Upper lobe of left lung (tissue), 6 donors: ENCODE results near the gene MBNL2. TPM values are rescaled to one million over a fixed set of nuclear protein-coding genes. Genes with fewer than 3 reads are reported as not detected.

Source experiments
- ATAC-seq, 2 donors: fragments of 200-7000 bp; cut with Tn5 transposase; one replicate each; pipeline ENCODE4 v1.9.1; 2022; ENCODE audit warnings: mild to moderate bottlenecking in 2 of 2, moderate library complexity in 2 of 2; ENCODE audit not compliant: low FRiP score in 2 of 2
- DNase-seq, 2 donors: peaks; one replicate each; pipeline ENCODE4 v3.0.0-alpha.2; 2019 to 2020
- H3K27ac ChIP-seq, 4 donors: fragments of 200-600 bp; sonication (generic); one replicate each; pipeline ENCODE4 v1.5.1; 2016 to 2019
- H3K27me3 ChIP-seq, 4 donors: fragments of 200-600 bp; sonication (generic); one replicate each; pipeline ENCODE4 v1.5.1; 2017 to 2019
- H3K36me3 ChIP-seq, 4 donors: fragments of 200-600 bp; sonication (generic); one replicate each; pipeline ENCODE4 v1.5.1; 2016 to 2019
- H3K4me1 ChIP-seq, 4 donors: fragments of 200-600 bp; sonication (generic); one replicate each; pipeline ENCODE4 v1.5.1; 2018 to 2019
- H3K4me3 ChIP-seq, 4 donors: fragments of 200-600 bp; sonication (generic); one replicate each; pipeline ENCODE4 v1.5.1; 2017 to 2019; ENCODE audit warnings: mild to moderate bottlenecking in 2 of 4, moderate library complexity in 1 of 4
- H3K9me3 ChIP-seq, 4 donors: fragments of 200-600 bp; sonication (generic); one replicate each; pipeline ENCODE4 v1.5.1; 2018 to 2019
- EP300 ChIP-seq, 4 donors: sonication (generic); formaldehyde crosslinking; IDR thresholded peaks; one replicate each; pipeline ENCODE4 v1.5.1; 2017; ENCODE audit warnings: antibody characterized with exemption in 4 of 4, control low read depth in 2 of 4
- POLR2A ChIP-seq, 4 donors: fragments of 450-650 bp; IDR thresholded peaks; one replicate each; pipeline ENCODE4 v1.5.1; 2016 to 2017; ENCODE audit warnings: antibody characterized with exemption in 4 of 4, mild to moderate bottlenecking in 2 of 4
- POLR2AphosphoS5 ChIP-seq, 2 donors: sonication (generic); formaldehyde crosslinking; IDR thresholded peaks; one replicate each; pipeline ENCODE4 v1.5.1; 2017; ENCODE audit warnings: antibody characterized with exemption in 2 of 2
- WGBS, 2 donors: methylation state at CpG; one replicate each; pipeline ENCODE4 v1.1.5; 2017 to 2018; 5-methylcytosine and 5-hydroxymethylcytosine counted together
- total RNA-seq, 6 donors: library from RNA; depleted of rRNA in 4 of 6; stranded (reverse); fragments of >200 nt in 4 of 6; gene quantifications; one replicate each; pipeline versions ENCODE4 v1.1.0 to v1.2.1, GENCODE V29; 2016 to 2021
- TF ChIP-seq, protein P1 (sequence below), 6 experiments: fragments of 450-650 bp in 4 of 6; fragments of 200-600 bp in 2 of 6; sonication (generic) in 2 of 6; IDR thresholded peaks; one replicate each; pipeline ENCODE4 v1.5.1; 2016 to 2019; ENCODE audit warnings: antibody characterized with exemption in 6 of 6
- donor health status: DM: no; HTN: no; CAD: no; lungs with moderate emphysema.
- donor health status: DM: no; HTN: yes; CAD: no; lungs with severe emphysema.

The MBNL2 gene
- total RNA-seq, 6 donors from 2014 or later, result 40.9 to 78.4 (median 51.3) TPM

DNA sequence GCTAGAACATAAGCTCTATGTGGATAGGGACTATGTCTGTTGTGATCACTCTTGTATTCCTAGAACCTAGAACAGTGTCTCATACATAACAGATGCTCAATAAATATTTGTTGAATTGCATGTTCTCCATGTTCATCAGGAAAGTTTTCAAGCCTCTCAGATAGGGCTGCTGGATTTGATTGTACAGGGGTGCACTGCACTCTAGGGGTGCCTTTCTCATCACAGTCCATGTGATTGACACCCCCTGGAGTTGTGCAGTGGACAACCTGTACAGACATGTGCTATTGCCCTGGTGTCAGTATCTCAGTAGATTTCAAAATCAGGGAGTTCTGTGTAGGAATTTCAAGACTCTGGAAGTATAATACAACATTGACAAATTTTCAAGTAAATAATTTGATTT is 58.9 kb downstream of the MBNL2 start:
- H3K36me3 ChIP-seq, result peaks cover 0 to 6% (median 4%) of the 10 kb centered on the region in 4 donors
- no peak overlapping the region for H3K4me3 ChIP-seq
- no peaks in the 10 kb centered on the region for H3K9me3 ChIP-seq
- no peak for TF ChIP-seq POLR2AphosphoS5 (IDR thresholded peaks at IDR 0.05)
- TF ChIP-seq, protein P1, sequence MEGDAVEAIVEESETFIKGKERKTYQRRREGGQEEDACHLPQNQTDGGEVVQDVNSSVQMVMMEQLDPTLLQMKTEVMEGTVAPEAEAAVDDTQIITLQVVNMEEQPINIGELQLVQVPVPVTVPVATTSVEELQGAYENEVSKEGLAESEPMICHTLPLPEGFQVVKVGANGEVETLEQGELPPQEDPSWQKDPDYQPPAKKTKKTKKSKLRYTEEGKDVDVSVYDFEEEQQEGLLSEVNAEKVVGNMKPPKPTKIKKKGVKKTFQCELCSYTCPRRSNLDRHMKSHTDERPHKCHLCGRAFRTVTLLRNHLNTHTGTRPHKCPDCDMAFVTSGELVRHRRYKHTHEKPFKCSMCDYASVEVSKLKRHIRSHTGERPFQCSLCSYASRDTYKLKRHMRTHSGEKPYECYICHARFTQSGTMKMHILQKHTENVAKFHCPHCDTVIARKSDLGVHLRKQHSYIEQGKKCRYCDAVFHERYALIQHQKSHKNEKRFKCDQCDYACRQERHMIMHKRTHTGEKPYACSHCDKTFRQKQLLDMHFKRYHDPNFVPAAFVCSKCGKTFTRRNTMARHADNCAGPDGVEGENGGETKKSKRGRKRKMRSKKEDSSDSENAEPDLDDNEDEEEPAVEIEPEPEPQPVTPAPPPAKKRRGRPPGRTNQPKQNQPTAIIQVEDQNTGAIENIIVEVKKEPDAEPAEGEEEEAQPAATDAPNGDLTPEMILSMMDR (IDR thresholded peaks at IDR 0.05), result no peak
- TF ChIP-seq POLR2A (IDR thresholded peaks at IDR 0.05), result no peak
- no peak for TF ChIP-seq EP300 (IDR thresholded peaks at IDR 0.05)
- ATAC-seq (no peak), DNase-seq (no peak)
- no peaks in the 10 kb centered on the region for H3K27me3 ChIP-seq
- H3K4me1 ChIP-seq, result peaks cover 34 to 63% (median 47%) of the 10 kb centered on the region in 4 donors
- peak overlapping the region in 1 of 4 donors; percentile 30 for H3K27ac ChIP-seq

- WGBS, 2 donors, result 84 to 92% methylated on average over 4 of the region's 4 CpGs
- no peak for TF ChIP-seq POLR2AphosphoS5 (IDR thresholded peaks at IDR 0.05)
- TF ChIP-seq, protein P1 (IDR thresholded peaks at IDR 0.05), result no peak
- no peak for TF ChIP-seq POLR2A (IDR thresholded peaks at IDR 0.05)
- no peak for TF ChIP-seq EP300 (IDR thresholded peaks at IDR 0.05)
- peak overlapping the region in 1 of 4 donors; percentile 43 for H3K27ac ChIP-seq
- no peaks in the 10 kb centered on the region for H3K9me3 ChIP-seq
- H3K36me3 ChIP-seq, result no peaks in the 10 kb centered on the region
- no peak overlapping the region for H3K4me3 ChIP-seq
- H3K4me1 ChIP-seq, result peaks cover 23 to 53% (median 33%) of the 10 kb centered on the region in 4 donors
- no peak for ATAC-seq
- DNase-seq, result no peak
- no peaks in the 10 kb centered on the region for H3K27me3 ChIP-seq
These were observed 60.6 kb downstream of the MBNL2 start for GRCh38 chr13:97282705-97283104.

DNA sequence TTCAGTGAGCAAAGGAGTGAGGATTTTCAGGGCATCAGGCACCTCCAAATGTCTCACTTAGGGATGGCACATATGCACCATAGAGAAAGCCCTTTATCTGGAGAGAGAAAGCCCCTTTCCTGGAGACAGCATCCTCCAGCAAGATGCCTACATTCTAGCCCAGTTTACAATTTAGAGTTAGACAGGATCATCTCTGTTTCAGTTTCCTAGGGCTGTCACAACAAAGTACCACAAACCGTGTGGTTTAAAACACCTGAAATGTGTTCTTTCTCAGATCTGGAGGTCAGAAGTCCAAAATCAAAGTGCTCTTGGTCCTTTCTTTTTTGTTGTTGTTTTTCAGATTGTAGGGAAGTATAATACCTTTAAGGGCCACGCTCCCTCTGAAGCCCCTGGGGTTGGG is 61.8 kb downstream of the MBNL2 start:
- no peak for ATAC-seq
- 96 to 98% methylated on average over 2 of the region's 2 CpGs for WGBS, 2 donors
- no peak overlapping the region for H3K4me3 ChIP-seq
- no peaks in the 10 kb centered on the region for H3K27me3 ChIP-seq
- H3K27ac ChIP-seq, result peak overlapping the region in 1 of 4 donors; percentile 17
- H3K9me3 ChIP-seq, result no peaks in the 10 kb centered on the region
- TF ChIP-seq POLR2AphosphoS5 (IDR thresholded peaks at IDR 0.05), result no peak
- TF ChIP-seq, protein P1 (IDR thresholded peaks at IDR 0.05), result no peak
- TF ChIP-seq EP300 (IDR thresholded peaks at IDR 0.05), result no peak
- TF ChIP-seq POLR2A (IDR thresholded peaks at IDR 0.05), result no peak
- no peak for DNase-seq
- H3K36me3 ChIP-seq, result no peaks in the 10 kb centered on the region
- H3K4me1 ChIP-seq, result peaks cover 13 to 49% (median 23%) of the 10 kb centered on the region in 4 donors

DNA sequence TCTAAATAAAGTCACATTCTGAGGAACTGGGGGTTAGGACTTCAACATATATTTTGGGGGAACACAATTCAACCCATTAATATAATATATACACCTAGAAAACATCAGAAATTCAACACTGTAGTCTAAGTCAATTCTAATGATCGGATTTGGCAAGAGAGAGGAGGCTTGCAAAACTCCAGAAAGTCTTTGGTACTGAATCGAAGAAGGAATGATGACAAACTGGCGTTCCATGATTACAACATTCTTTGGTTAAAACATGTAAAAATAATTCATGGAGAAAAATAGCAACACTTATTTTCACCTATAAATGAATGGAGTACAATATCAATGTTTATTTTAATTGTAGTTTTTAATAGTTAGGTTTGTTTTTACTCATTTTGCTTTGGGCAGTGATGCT is 62.4 kb downstream of the MBNL2 start:
- ATAC-seq (peak in 1 of 2 donors; percentile 63), DNase-seq (no peak)
- no peak overlapping the region for H3K4me3 ChIP-seq
- WGBS, 2 donors, result 75 to 81% methylated on average over 3 of the region's 3 CpGs
- peaks cover 6 to 50% (median 20%) of the 10 kb centered on the region in 4 donors for H3K4me1 ChIP-seq
- TF ChIP-seq POLR2A (IDR thresholded peaks at IDR 0.05) (no peak), POLR2AphosphoS5 (IDR thresholded peaks at IDR 0.05) (no peak), EP300 (IDR thresholded peaks at IDR 0.05) (no peak)
- TF ChIP-seq, protein P1 (IDR thresholded peaks at IDR 0.05), result no peak
- H3K9me3 ChIP-seq, result no peaks in the 10 kb centered on the region
- no peak overlapping the region for H3K27ac ChIP-seq
- no peaks in the 10 kb centered on the region for H3K36me3 ChIP-seq
- H3K27me3 ChIP-seq, result no peaks in the 10 kb centered on the region

DNA sequence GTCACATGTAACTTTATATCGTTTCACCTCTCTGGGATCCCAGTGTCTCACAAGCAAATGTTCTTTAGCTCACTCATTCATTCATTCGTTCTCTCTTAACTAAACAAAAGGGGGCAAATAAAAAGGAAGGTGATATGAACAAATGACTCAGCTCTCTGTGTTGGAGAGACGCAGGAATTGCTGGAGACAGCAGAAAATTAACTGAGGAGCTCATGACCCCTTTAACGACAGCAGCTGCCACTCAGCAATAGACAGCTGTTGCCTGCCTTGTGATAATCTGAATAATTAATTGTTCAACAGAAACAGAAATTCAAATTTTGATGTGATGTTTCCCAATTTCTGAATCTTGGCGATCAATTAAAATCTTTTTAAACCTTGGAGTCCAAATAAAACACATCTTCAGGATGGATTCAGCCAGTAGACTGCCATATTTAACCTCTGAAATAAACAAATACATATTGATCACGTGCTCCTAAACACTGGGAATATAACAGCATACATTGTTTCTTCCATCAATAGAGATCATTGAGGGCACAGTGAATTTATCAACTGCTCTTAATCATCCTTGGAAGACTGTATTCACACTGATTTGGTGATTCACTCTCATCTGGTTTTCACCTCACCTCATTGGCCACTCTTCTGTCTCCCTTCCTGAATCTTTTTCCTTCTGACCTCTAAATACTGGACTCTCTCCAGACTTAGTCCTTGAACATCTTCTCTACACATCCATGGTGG is 63.3 kb downstream of the MBNL2 start:
- H3K4me3 ChIP-seq, result no peak overlapping the region
- DNase-seq (no peak), ATAC-seq (no peak)
- TF ChIP-seq POLR2A (IDR thresholded peaks at IDR 0.05) (no peak), POLR2AphosphoS5 (IDR thresholded peaks at IDR 0.05) (no peak), EP300 (IDR thresholded peaks at IDR 0.05) (no peak)
- TF ChIP-seq, protein P1 (IDR thresholded peaks at IDR 0.05), result no peak
- H3K36me3 ChIP-seq, result no peaks in the 10 kb centered on the region
- H3K27me3 ChIP-seq, result no peaks in the 10 kb centered on the region
- peaks cover 3 to 46% (median 14%) of the 10 kb centered on the region in 4 donors for H3K4me1 ChIP-seq
- 86 to 89% methylated on average over 6 of the region's 6 CpGs for WGBS, 2 donors
- no peaks in the 10 kb centered on the region for H3K9me3 ChIP-seq
- no peak overlapping the region for H3K27ac ChIP-seq
